K562 (cell line): ENCODE results near the gene GIPR. TPM values are rescaled to one million over a fixed set of nuclear protein-coding genes. Genes with fewer than 3 reads are reported as not detected.

Experiments
- MEF2A ChIP-seq: IDR thresholded peaks from 2 replicates; pipeline ENCODE4 v1.6.1; 2011; ENCODE audit warnings: low read depth, mild to moderate bottlenecking, low read length, moderate library complexity; ENCODE audit not compliant: control insufficient read depth
- MXI1 ChIP-seq: IDR thresholded peaks from 2 replicates; pipeline ENCODE4 v1.6.1; 2011; ENCODE audit warnings: low read depth, mild to moderate bottlenecking, improper control_type of control experiment, low read length
- PHF8 ChIP-seq: fragments of 200-600 bp; sonication (generic); IDR thresholded peaks from 2 replicates; pipeline ENCODE4 v1.6.1; 2012; ENCODE audit warnings: mixed run types, mild to moderate bottlenecking, inconsistent platforms, low read length, moderate library complexity, borderline replicate concordance
- RCOR1 ChIP-seq, 2 experiments: IDR thresholded peaks; 2 replicates each; pipeline ENCODE4 v1.6.1; 2012; ENCODE audit warnings: low read depth in 2 of 2, low read length in 2 of 2, borderline replicate concordance in 1 of 2, improper control_type of control experiment in 1 of 2
- STAG1 ChIP-seq: sonication (generic); formaldehyde crosslinking; IDR thresholded peaks from 2 replicates; pipeline ENCODE4 v1.5.0; 2020; ENCODE audit warnings: missing genetic modification reagents, borderline replicate concordance
- ZBTB2 ChIP-seq: fragments of 450-650 bp; IDR thresholded peaks from 2 replicates; pipeline ENCODE4 v1.6.1; 2016; ENCODE audit warnings: antibody characterized with exemption
- ZKSCAN1 ChIP-seq: fragments of 150-350 bp; IDR thresholded peaks from 2 replicates; pipeline ENCODE4 v1.6.1; 2016; ENCODE audit warnings: low read depth, low read length
- polyA plus RNA-seq, 8 experiments: library from polyadenylated mRNA; depleted of rRNA in 4 of 8; stranded (reverse) in 5 of 8; unstranded in 3 of 8; fragments of >200 nt; fragmentation: Nextera tagmentation in 2 of 8; fragmentation: Illumina TruSeq in 1 of 8; extraction: Ambion mirVana in 2 of 8; extraction: Trizol in 1 of 8; gene quantifications; 2 replicates each; pipeline versions ENCODE4 v1.2.1 to v1.2.3, GENCODE V29; 2011 to 2014; ENCODE audit warnings: inconsistent platforms in 1 of 8, missing spikeins in 1 of 8
- total RNA-seq, 7 experiments: library from RNA; depleted of rRNA in 6 of 7; stranded (reverse); fragments of >200 nt in 6 of 7; fragmentation: Illumina TruSeq in 2 of 7; extraction: Trizol in 2 of 7; gene quantifications; 2 replicates each; pipeline versions ENCODE4 v1.2.1 to v1.2.3, GENCODE V29; 2011 to 2021; ENCODE audit warnings: low replicate concordance in 1 of 7
- TF ChIP-seq, protein P1 (sequence below): fragments of 250-450 bp; sonication (Bioruptor Pico); IDR thresholded peaks from 2 replicates; pipeline ENCODE4 v1.9.0; 2021; ENCODE audit warnings: mild to moderate bottlenecking, inconsistent platforms
- TF ChIP-seq, protein P2 (sequence below), 2 experiments: IDR thresholded peaks; 2 replicates each; pipeline ENCODE4 v1.6.1; 2011; ENCODE audit warnings: borderline replicate concordance in 1 of 2, control low read depth in 1 of 2, low read depth in 1 of 2, low read length in 1 of 2, mild to moderate bottlenecking in 1 of 2, mixed read lengths in 1 of 2, moderate library complexity in 1 of 2; ENCODE audit not compliant: insufficient read depth in 1 of 2, insufficient read length in 1 of 2, poor library complexity in 1 of 2, severe bottlenecking in 1 of 2; ENCODE audit errors: extremely low read depth in 1 of 2

Gene GIPR
- total and polyA plus RNA-seq, 9 of the 15 experiments (the other 6 are each of a cell fraction or from before 2014, with no cell fraction given) = 2.2 to 26.8 (median 12.7) TPM

DNA sequence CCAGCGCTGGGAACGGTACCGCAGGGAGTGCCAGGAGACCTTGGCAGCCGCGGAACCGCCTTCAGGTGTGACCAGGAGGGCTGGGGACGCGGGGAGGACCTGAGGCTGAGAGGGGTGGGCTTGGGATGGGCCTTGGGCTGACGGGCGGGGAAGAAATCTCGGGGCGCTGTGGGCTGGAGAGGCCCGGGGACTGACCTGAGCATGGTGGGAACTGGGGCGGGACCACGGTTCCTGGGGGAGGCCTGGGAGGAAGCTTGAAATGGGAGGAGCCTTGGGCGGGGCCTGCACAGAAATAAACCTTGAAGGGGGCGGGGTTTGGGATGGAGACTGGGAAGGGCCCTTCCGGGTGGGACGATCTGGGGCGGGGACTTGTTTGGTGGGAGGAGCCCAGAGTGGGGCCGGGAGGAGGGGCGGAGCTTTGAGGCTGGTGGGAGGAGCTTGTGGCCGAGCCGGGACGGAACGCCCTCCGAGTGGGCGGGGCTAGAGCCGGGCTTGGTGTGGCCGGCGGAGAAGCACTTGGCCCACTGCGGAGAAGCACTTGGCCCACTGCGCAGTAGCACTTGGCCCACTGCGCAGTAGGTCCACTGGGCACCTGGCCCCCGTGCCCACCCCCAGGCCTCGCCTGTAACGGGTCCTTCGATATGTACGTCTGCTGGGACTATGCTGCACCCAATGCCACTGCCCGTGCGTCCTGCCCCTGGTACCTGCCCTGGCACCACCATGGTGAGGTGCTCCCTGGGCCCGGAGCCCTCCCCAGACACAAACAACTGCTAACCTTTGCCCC lies 2.8 kb downstream of the GIPR start (continued):
- TF ChIP-seq RCOR1 (IDR thresholded peaks at IDR 0.05; ENCODE audit: borderline replicate concordance in 1 of 2, low read depth in 2 of 2, low read length in 2 of 2) = 0 out of 4 replicates have a peak, but pooled peaks of 1 of the 2 experiments have one; percentile 31
- TF ChIP-seq, protein P1, sequence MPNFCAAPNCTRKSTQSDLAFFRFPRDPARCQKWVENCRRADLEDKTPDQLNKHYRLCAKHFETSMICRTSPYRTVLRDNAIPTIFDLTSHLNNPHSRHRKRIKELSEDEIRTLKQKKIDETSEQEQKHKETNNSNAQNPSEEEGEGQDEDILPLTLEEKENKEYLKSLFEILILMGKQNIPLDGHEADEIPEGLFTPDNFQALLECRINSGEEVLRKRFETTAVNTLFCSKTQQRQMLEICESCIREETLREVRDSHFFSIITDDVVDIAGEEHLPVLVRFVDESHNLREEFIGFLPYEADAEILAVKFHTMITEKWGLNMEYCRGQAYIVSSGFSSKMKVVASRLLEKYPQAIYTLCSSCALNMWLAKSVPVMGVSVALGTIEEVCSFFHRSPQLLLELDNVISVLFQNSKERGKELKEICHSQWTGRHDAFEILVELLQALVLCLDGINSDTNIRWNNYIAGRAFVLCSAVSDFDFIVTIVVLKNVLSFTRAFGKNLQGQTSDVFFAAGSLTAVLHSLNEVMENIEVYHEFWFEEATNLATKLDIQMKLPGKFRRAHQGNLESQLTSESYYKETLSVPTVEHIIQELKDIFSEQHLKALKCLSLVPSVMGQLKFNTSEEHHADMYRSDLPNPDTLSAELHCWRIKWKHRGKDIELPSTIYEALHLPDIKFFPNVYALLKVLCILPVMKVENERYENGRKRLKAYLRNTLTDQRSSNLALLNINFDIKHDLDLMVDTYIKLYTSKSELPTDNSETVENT = 0 out of 2 replicates have a peak, but pooled peaks have one; percentile 26
- 0 out of 2 replicates have a peak, but pooled peaks have one; percentile 24 for TF ChIP-seq ZBTB2
- no peak for TF ChIP-seq MEF2A
- TF ChIP-seq ZKSCAN1 = peak; percentile 3; the same call in 1 of the 2 replicates
- TF ChIP-seq PHF8 = peak; percentile 23; the same call in 1 of the 2 replicates
- no peak for TF ChIP-seq MXI1
- TF ChIP-seq, protein P2, sequence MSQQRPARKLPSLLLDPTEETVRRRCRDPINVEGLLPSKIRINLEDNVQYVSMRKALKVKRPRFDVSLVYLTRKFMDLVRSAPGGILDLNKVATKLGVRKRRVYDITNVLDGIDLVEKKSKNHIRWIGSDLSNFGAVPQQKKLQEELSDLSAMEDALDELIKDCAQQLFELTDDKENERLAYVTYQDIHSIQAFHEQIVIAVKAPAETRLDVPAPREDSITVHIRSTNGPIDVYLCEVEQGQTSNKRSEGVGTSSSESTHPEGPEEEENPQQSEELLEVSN (IDR thresholded peaks at IDR 0.05; ENCODE audit: borderline replicate concordance in 1 of 2, extremely low read depth in 1 of 2, insufficient read depth in 1 of 2, insufficient read length in 1 of 2, low read depth in 1 of 2, low read length in 1 of 2, poor library complexity in 1 of 2, severe bottlenecking in 1 of 2) = peak in 1 of 2 experiments; percentile 7
- peak; percentile 35; the same call in 1 of the 2 replicates for TF ChIP-seq STAG1 (CRISPR knock-in tag)
